ENCODE measurements around the gene SLC25A21.

GRCh38 chr14:37056473-37056872 is 115.9 kb downstream of the SLC25A21 start:
- TF ChIP-seq CTCF (IDR thresholded peaks at IDR 0.05) (no peak), POLR2A (IDR thresholded peaks at IDR 0.05) (no peak), EP300 (IDR thresholded peaks at IDR 0.05) (no peak)

Measured in ovary (tissue), 3 donors.